Trophoblast cell (in vitro differentiated cells and primary cell): ENCODE data around the gene LRRC39.

Experiments
- DNase-seq, 2 donors: peaks; one replicate each; pipeline ENCODE4 v3.0.0-alpha.2; 2016
- H2AFZ ChIP-seq: 2 replicates; pipeline ENCODE4 v1.6.1; 2013; ENCODE audit warnings: low read length, moderate library complexity, mild to moderate bottlenecking; ENCODE audit not compliant: insufficient read depth, poor library complexity
- H2AK5ac ChIP-seq: 2 replicates; pipeline ENCODE4 v1.6.1; 2013; ENCODE audit warnings: mild to moderate bottlenecking, low read length
- H2BK120ac ChIP-seq: 2 replicates; pipeline ENCODE4 v1.6.1; 2013; ENCODE audit warnings: low read length, mild to moderate bottlenecking, moderate library complexity; ENCODE audit not compliant: insufficient read depth, poor library complexity
- H2BK12ac ChIP-seq: 2 replicates; pipeline ENCODE4 v1.6.1; 2013; ENCODE audit warnings: mild to moderate bottlenecking, low read length, moderate library complexity
- H2BK5ac ChIP-seq: 2 replicates; pipeline ENCODE4 v1.6.1; 2013; ENCODE audit warnings: low read length, low read depth, moderate library complexity, mild to moderate bottlenecking; ENCODE audit not compliant: poor library complexity
- H3K14ac ChIP-seq: 2 replicates; pipeline ENCODE4 v1.6.1; 2013; ENCODE audit warnings: mild to moderate bottlenecking, low read length
- H3K18ac ChIP-seq: 2 replicates; pipeline ENCODE4 v1.6.1; 2013; ENCODE audit warnings: mild to moderate bottlenecking, low read length
- H3K23ac ChIP-seq: 2 replicates; pipeline ENCODE4 v1.6.1; 2013; ENCODE audit warnings: low read length
- H3K27ac ChIP-seq: 2 replicates; pipeline ENCODE4 v1.5.1; 2013; ENCODE audit warnings: low read depth, mild to moderate bottlenecking, inconsistent platforms, low read length, moderate library complexity
- H3K27me3 ChIP-seq: 2 replicates; pipeline ENCODE4 v1.6.1; 2013; ENCODE audit warnings: inconsistent platforms, mild to moderate bottlenecking, low read length, moderate library complexity; ENCODE audit not compliant: insufficient read depth
- H3K36me3 ChIP-seq, 2 experiments: 1 replicate in 1 of 2; 2 replicates in 1 of 2; pipeline ENCODE4 v1.6.1; 2013; ENCODE audit warnings: low read length in 2 of 2, mild to moderate bottlenecking in 2 of 2, moderate library complexity in 1 of 2; ENCODE audit not compliant: insufficient read depth in 2 of 2, control insufficient read depth in 1 of 2
- H3K4ac ChIP-seq: 2 replicates; pipeline ENCODE4 v1.6.1; 2013; ENCODE audit warnings: low read depth, mild to moderate bottlenecking, low read length, moderate library complexity
- H3K4me1 ChIP-seq, 2 experiments: 1 replicate in 1 of 2; 2 replicates in 1 of 2; pipeline ENCODE4 v1.6.1; 2013; ENCODE audit warnings: low read length in 2 of 2, mild to moderate bottlenecking in 2 of 2, moderate library complexity in 1 of 2; ENCODE audit not compliant: insufficient read depth in 2 of 2, control insufficient read depth in 1 of 2
- H3K4me2 ChIP-seq: 2 replicates; pipeline ENCODE4 v1.6.1; 2013; ENCODE audit warnings: inconsistent platforms, mild to moderate bottlenecking, low read length, moderate library complexity
- H3K4me3 ChIP-seq: 2 replicates; pipeline ENCODE4 v1.5.1; 2013; ENCODE audit warnings: mild to moderate bottlenecking, low read depth, low read length, inconsistent platforms
- H3K79me1 ChIP-seq: one replicate; pipeline ENCODE4 v1.6.1; 2013; ENCODE audit warnings: low read length
- H3K79me2 ChIP-seq: 2 replicates; pipeline ENCODE4 v1.6.1; 2013; ENCODE audit warnings: low read length, mild to moderate bottlenecking; ENCODE audit not compliant: control insufficient read depth, insufficient read depth, poor library complexity
- H3K9ac ChIP-seq: 2 replicates; pipeline ENCODE4 v1.6.1; 2013; ENCODE audit warnings: mild to moderate bottlenecking, low read length
- H3K9me3 ChIP-seq: 2 replicates; pipeline ENCODE4 v1.6.1; 2013; ENCODE audit warnings: low read depth, mild to moderate bottlenecking, control low read depth, inconsistent platforms, low read length; ENCODE audit not compliant: insufficient read depth
- H4K12ac ChIP-seq: 2 replicates; pipeline ENCODE4 v1.6.1; 2013; ENCODE audit warnings: low read depth, mild to moderate bottlenecking, low read length, moderate library complexity
- H4K8ac ChIP-seq: 2 replicates; pipeline ENCODE4 v1.6.1; 2013; ENCODE audit warnings: low read depth, mild to moderate bottlenecking, low read length, moderate library complexity
- H4K91ac ChIP-seq: one replicate; pipeline ENCODE4 v1.6.1; 2013; ENCODE audit warnings: low read depth, mild to moderate bottlenecking, low read length, moderate library complexity
- WGBS: extraction: QIAGEN DNeasy Blood & Tissue Kit; methylation state at CpG from one replicate; pipeline ENCODE4 v1.1.7; 2013; ENCODE audit warnings: missing lambda C conversion rate; ENCODE audit not compliant: insufficient read length, insufficient coverage; ENCODE audit errors: extremely low coverage; 5-methylcytosine and 5-hydroxymethylcytosine counted together

LRRC39 gene

DNA sequence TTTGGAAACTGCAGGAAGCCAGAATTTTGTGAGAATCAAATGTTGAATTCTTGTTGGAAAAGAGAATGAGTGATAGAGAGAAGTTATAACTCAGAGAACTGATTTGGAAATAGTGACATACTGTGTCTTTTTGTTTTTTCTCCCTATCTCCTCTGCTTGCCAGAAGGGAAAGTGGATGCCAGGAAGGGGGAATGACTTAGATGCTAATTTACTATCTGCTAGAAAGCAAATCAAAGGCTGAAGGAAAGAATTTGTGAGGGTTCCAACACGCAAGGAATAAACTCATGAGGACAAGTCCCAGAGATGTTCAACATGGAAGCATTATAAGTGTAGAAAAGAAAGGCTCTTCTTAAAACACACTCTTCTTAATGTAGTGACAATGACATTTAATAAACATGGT is 20.5 kb upstream of the LRRC39 start:
- WGBS, result no CpG with 5 or more reads among the region's 1 CpG
- H4K12ac ChIP-seq, result no peak overlapping the region

DNA sequence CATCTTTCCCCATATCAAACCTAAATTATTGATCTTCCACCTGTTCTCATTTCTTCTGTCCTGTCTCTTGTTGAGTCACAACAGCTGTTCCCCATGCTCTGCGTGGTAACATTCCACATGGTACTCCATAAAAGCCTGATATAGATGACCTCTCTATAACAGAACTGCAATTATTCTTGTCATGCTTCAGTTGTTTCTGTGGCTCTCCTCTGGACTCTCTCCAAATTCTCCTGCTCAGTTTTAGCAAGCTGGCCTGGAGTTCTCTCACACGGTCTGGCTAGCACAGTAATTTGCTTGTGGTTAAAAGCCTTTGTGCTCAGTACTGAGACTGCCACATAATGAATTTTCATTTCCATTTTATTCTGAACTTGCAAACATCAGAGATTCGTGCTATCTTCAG is 10.6 kb upstream of the LRRC39 start:
- no peak for DNase-seq
- H3K9ac ChIP-seq, result no peak overlapping the region
- no peak overlapping the region for H2BK120ac ChIP-seq
- no peak overlapping the region for H4K91ac ChIP-seq
- H3K4ac ChIP-seq, result no peak overlapping the region
- no peak overlapping the region for H2AFZ ChIP-seq
- peaks cover 1 to 2% of the 10 kb centered on the region in 2 experiments for H3K36me3 ChIP-seq
- no peak overlapping the region for H2BK12ac ChIP-seq
- H3K14ac ChIP-seq, result no peak overlapping the region
- no peaks in the 10 kb centered on the region for H3K4me1 ChIP-seq
- H2BK5ac ChIP-seq, result no peak overlapping the region
- no peak overlapping the region for H3K23ac ChIP-seq
- no peak overlapping the region for H2AK5ac ChIP-seq
- no CpG with 5 or more reads among the region's 3 CpGs for WGBS
- H3K18ac ChIP-seq, result no peak overlapping the region
- H4K12ac ChIP-seq, result no peak overlapping the region
- no peak overlapping the region for H3K4me3 ChIP-seq
- no peak overlapping the region for H3K27ac ChIP-seq
- H3K9me3 ChIP-seq, result no peaks in the 10 kb centered on the region
- H3K4me2 ChIP-seq, result no peak overlapping the region
- no peaks in the 10 kb centered on the region for H3K79me2 ChIP-seq
- H4K8ac ChIP-seq, result no peak overlapping the region
- no peaks in the 10 kb centered on the region for H3K27me3 ChIP-seq
- H3K79me1 ChIP-seq, result no peaks in the 10 kb centered on the region

More for the DNA sequence above, 20.5 kb upstream of the LRRC39 start:
- DNase-seq, result no peak
- no peak overlapping the region for H3K18ac ChIP-seq
- no peaks in the 10 kb centered on the region for H3K79me2 ChIP-seq
- no peak overlapping the region for H2AK5ac ChIP-seq
- no peak overlapping the region for H3K9ac ChIP-seq
- no peak overlapping the region for H2BK120ac ChIP-seq
- no peak overlapping the region for H3K14ac ChIP-seq
- H4K91ac ChIP-seq, result no peak overlapping the region
- H3K27me3 ChIP-seq, result no peaks in the 10 kb centered on the region
- no peak overlapping the region for H3K4ac ChIP-seq
- H3K4me2 ChIP-seq, result no peak overlapping the region
- no peaks in the 10 kb centered on the region for H3K9me3 ChIP-seq
- H3K27ac ChIP-seq, result no peak overlapping the region
- H3K79me1 ChIP-seq, result no peaks in the 10 kb centered on the region
- H2AFZ ChIP-seq, result no peak overlapping the region
- H2BK12ac ChIP-seq, result no peak overlapping the region
- H3K4me1 ChIP-seq, result no peaks in the 10 kb centered on the region
- H4K8ac ChIP-seq, result no peak overlapping the region
- no peak overlapping the region for H2BK5ac ChIP-seq
- H3K23ac ChIP-seq, result no peak overlapping the region
- peaks cover 8 to 10% of the 10 kb centered on the region in 2 experiments for H3K36me3 ChIP-seq
- H3K4me3 ChIP-seq, result no peak overlapping the region

DNA sequence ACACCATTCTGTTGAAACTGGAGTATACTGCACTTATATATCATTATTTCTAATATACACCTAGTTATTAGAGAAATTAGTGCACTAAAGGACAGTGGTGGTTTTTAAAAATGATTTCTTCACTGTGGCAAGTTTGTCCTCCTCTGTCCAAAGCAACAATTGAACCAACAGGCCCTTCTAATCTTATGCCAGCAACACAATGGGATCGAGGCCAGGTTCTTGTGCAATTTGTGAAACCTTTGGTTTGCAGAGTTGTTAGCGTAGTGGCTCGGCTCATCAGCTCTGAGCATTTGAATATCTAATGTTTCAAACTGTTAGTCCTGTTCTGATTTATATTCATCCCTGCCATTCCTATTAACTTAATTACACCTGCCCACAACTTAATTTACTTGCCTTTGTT is 9.9 kb upstream of the LRRC39 start:
- H3K23ac ChIP-seq, result no peak overlapping the region
- H3K9me3 ChIP-seq, result no peaks in the 10 kb centered on the region
- no peaks in the 10 kb centered on the region for H3K4me1 ChIP-seq
- no peak overlapping the region for H2AK5ac ChIP-seq
- no peak overlapping the region for H4K91ac ChIP-seq
- H3K4ac ChIP-seq, result no peak overlapping the region
- no peaks in the 10 kb centered on the region for H3K36me3 ChIP-seq
- no peaks in the 10 kb centered on the region for H3K27me3 ChIP-seq
- no peak overlapping the region for H3K14ac ChIP-seq
- H3K9ac ChIP-seq, result no peak overlapping the region
- no peak overlapping the region for H3K4me3 ChIP-seq
- no CpG with 5 or more reads among the region's 3 CpGs for WGBS
- no peak overlapping the region for H3K4me2 ChIP-seq
- H2BK5ac ChIP-seq, result no peak overlapping the region
- no peaks in the 10 kb centered on the region for H3K79me1 ChIP-seq
- no peak overlapping the region for H2BK120ac ChIP-seq
- no peak for DNase-seq
- no peak overlapping the region for H3K27ac ChIP-seq
- no peak overlapping the region for H4K8ac ChIP-seq
- H2BK12ac ChIP-seq, result no peak overlapping the region
- no peaks in the 10 kb centered on the region for H3K79me2 ChIP-seq
- H4K12ac ChIP-seq, result no peak overlapping the region
- H3K18ac ChIP-seq, result no peak overlapping the region
- no peak overlapping the region for H2AFZ ChIP-seq

- Histone ChIP-seq H3K4me3 (no peak overlapping the region), H3K79me2 (no peaks in the 10 kb centered on the region), H3K36me3 (no peaks in the 10 kb centered on the region), H4K8ac (no peak overlapping the region), H3K27ac (no peak overlapping the region), H3K18ac (no peak overlapping the region), H4K12ac (no peak overlapping the region), H4K91ac (no peak overlapping the region), H2AK5ac (no peak overlapping the region), H3K23ac (no peak overlapping the region), H2AFZ (no peak overlapping the region), H3K4me2 (no peak overlapping the region), H3K9ac (no peak overlapping the region), H3K79me1 (no peaks in the 10 kb centered on the region), H3K4ac (no peak overlapping the region), H2BK12ac (no peak overlapping the region), H3K27me3 (no peaks in the 10 kb centered on the region), H2BK5ac (no peak overlapping the region), H3K4me1 (no peaks in the 10 kb centered on the region), H3K14ac (no peak overlapping the region), H2BK120ac (no peak overlapping the region), H3K9me3 (no peaks in the 10 kb centered on the region)
- no CpG with 5 or more reads among the region's 1 CpG for WGBS
- no peak for DNase-seq
Measured at GRCh38 chr1:100184536-100184935, 6.5 kb upstream of the LRRC39 start.
